Activated gamma-delta T cell treated with anti-CD3 and anti-CD28 coated beads, Interleukin-2, amount 50 U/mL, for 16 hours (primary cell): ENCODE measurements around the gene EMC6.

Source experiments
- DNase-seq: peaks from one replicate; pipeline ENCODE4 v3.0.0-alpha.2; 2020; ENCODE audit warnings: low read depth

EMC6 gene

GRCh38 chr17:3656353-3656752, 12.3 kb upstream of the EMC6 start:
- no peak for DNase-seq

GRCh38 chr17:3656755-3657587, 11.6 kb upstream of the EMC6 start:
- no peak for DNase-seq

GRCh38 chr17:3657588-3657869, 11.1 kb upstream of the EMC6 start:
- no peak for DNase-seq

GRCh38 chr17:3657874-3658783, 10.5 kb upstream of the EMC6 start:
- no peak for DNase-seq

GRCh38 chr17:3658784-3659449, 9.7 kb upstream of the EMC6 start:
- DNase-seq: no peak

GRCh38 chr17:3659541-3660111, 9.0 kb upstream of the EMC6 start:
- DNase-seq: no peak

- DNase-seq: no peak
Observed at GRCh38 chr17:3660311-3660891, 8.2 kb upstream of the EMC6 start.

GRCh38 chr17:3663102-3664011, 5.3 kb upstream of the EMC6 start:
- no peak for DNase-seq

- DNase-seq: no peak
Observed at GRCh38 chr17:3665834-3666233, 2.8 kb upstream of the EMC6 start.

- no peak for DNase-seq
Observed at GRCh38 chr17:3666516-3666915, 2.1 kb upstream of the EMC6 start.

- peak; percentile 3 for DNase-seq
Observed at GRCh38 chr17:3667366-3668278, 990 bp upstream of the EMC6 start.

GRCh38 chr17:3669085-3669347, 404 bp downstream of the EMC6 start:
- no peak for DNase-seq

GRCh38 chr17:3669548-3669947, 936 bp downstream of the EMC6 start:
- no peak for DNase-seq

- DNase-seq: no peak
Observed at GRCh38 chr17:3672571-3672970, 4.0 kb downstream of the EMC6 start.

GRCh38 chr17:3675886-3676285, 7.3 kb downstream of the EMC6 start:
- no peak for DNase-seq

GRCh38 chr17:3678095-3678820, 9.6 kb downstream of the EMC6 start:
- DNase-seq: no peak

GRCh38 chr17:3678821-3679530, 10.4 kb downstream of the EMC6 start:
- DNase-seq: no peak

GRCh38 chr17:3679531-3680126, 11.0 kb downstream of the EMC6 start:
- DNase-seq: no peak
